ENCODE results near the gene SHQ1.

DNA sequence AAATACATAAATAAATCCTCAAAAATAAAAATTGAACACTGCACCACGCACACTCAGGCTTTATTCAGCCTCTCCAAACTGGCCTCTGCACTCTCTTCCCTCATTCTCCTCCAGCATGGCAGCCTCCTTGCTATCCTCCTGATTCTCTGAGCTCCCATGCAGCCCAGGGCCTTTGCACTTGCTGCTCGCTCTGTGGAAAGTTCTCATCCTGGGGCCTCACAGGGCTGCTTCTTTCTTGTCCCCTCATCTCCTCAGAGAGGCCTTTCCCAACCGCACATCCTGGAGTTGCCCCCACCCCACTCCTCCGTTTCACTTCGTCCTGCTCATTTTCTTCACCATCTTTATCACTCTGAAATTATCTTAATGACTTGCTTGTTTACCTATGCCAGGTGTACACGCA is 123.0 kb downstream of the SHQ1 start:
- TF ChIP-seq ISL1 (CRISPR knock-in tag; IDR thresholded peaks at IDR 0.05) (no peak), SNAI2 (CRISPR knock-in tag; IDR thresholded peaks at IDR 0.05) (no peak), BACH2 (CRISPR knock-in tag; IDR thresholded peaks at IDR 0.05; ENCODE audit: borderline replicate concordance) (no peak), TOX (CRISPR knock-in tag; IDR thresholded peaks at IDR 0.05; ENCODE audit: borderline replicate concordance) (no peak), PPARA (CRISPR knock-in tag; IDR thresholded peaks at IDR 0.05; ENCODE audit: borderline replicate concordance) (no peak), ZFP3 (CRISPR knock-in tag; IDR thresholded peaks at IDR 0.05) (no peak), ZFP30 (CRISPR knock-in tag; IDR thresholded peaks at IDR 0.05) (no peak), CSDC2 (CRISPR knock-in tag; IDR thresholded peaks at IDR 0.05) (no peak)
- TF ChIP-seq, protein P1, sequence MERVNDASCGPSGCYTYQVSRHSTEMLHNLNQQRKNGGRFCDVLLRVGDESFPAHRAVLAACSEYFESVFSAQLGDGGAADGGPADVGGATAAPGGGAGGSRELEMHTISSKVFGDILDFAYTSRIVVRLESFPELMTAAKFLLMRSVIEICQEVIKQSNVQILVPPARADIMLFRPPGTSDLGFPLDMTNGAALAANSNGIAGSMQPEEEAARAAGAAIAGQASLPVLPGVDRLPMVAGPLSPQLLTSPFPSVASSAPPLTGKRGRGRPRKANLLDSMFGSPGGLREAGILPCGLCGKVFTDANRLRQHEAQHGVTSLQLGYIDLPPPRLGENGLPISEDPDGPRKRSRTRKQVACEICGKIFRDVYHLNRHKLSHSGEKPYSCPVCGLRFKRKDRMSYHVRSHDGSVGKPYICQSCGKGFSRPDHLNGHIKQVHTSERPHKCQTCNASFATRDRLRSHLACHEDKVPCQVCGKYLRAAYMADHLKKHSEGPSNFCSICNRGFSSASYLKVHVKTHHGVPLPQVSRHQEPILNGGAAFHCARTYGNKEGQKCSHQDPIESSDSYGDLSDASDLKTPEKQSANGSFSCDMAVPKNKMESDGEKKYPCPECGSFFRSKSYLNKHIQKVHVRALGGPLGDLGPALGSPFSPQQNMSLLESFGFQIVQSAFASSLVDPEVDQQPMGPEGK (CRISPR knock-in tag; IDR thresholded peaks at IDR 0.05; ENCODE audit: borderline replicate concordance) = no peak

All from SK-N-SH treated with all-trans-retinoic acid at 6 μM for 48 hours (cell line).